SH-SY5Y (cell line): ENCODE results near the gene ITPA.

Source experiments
- GATA2 ChIP-seq: IDR thresholded peaks from 2 replicates; pipeline ENCODE4 v1.6.1; 2011; ENCODE audit warnings: mild to moderate bottlenecking, low read depth, low read length
- GATA3 ChIP-seq: IDR thresholded peaks from 2 replicates; pipeline ENCODE4 v1.6.1; 2011; ENCODE audit warnings: low read depth, mild to moderate bottlenecking, low read length, moderate library complexity

- TF ChIP-seq GATA2: no peak
- TF ChIP-seq GATA3: no peak
Measured at GRCh38 chr20:3233991-3234498, 24.7 kb downstream of the ITPA start.
